Measurements from ENCODE around the gene DLX6. TPM values are rescaled to one million over a fixed set of nuclear protein-coding genes. Genes with fewer than 3 reads are reported as not detected.
"Not testable (repeated sequence)": the region's sequence is repeated elsewhere in the genome, so short reads cannot be mapped to it uniquely, and the experiment has no call there.

Gene DLX6
- total RNA-seq, 1 donor from 2014 or later: 0.38 TPM

- Mint-ChIP-seq H3K9me3 (ENCODE audit: low read depth) (no peaks in the 10 kb centered on the region), H3K4me1 (ENCODE audit: low read depth) (peaks cover 16% of the 10 kb centered on the region), H3K27me3 (peaks cover 84% of the 10 kb centered on the region), H3K27ac (no peak overlapping the region), H3K36me3 (ENCODE audit: insufficient read depth) (no peaks in the 10 kb centered on the region), H3K4me3 (ENCODE audit: low read depth) (no peak overlapping the region)
- no peak for TF ChIP-seq CTCF (IDR thresholded peaks at IDR 0.05; ENCODE audit: unreplicated experiment)
- DNase-seq (ENCODE audit: low spot score, unreplicated experiment): no peak
These were observed 21.5 kb downstream of the DLX6 start for GRCh38 chr7:97026715-97027426.

- Mint-ChIP-seq H3K27me3 (peaks cover 82% of the 10 kb centered on the region), H3K36me3 (ENCODE audit: insufficient read depth) (no peaks in the 10 kb centered on the region), H3K4me1 (ENCODE audit: low read depth) (peaks cover 12% of the 10 kb centered on the region), H3K27ac (peak overlapping the region; percentile 54), H3K4me3 (ENCODE audit: low read depth) (peak overlapping the region; percentile 49), H3K9me3 (ENCODE audit: low read depth) (no peaks in the 10 kb centered on the region)
- peak; percentile 90 for TF ChIP-seq CTCF (IDR thresholded peaks at IDR 0.05; ENCODE audit: unreplicated experiment)
- peak; percentile 54 for DNase-seq (ENCODE audit: low spot score, unreplicated experiment)
These were observed 22.3 kb downstream of the DLX6 start for GRCh38 chr7:97027427-97028234.

GRCh38 chr7:97034213-97034852, 29.0 kb downstream of the DLX6 start:
- not testable (repeated sequence) for DNase-seq (ENCODE audit: low spot score, unreplicated experiment); H3K4me3 Mint-ChIP-seq (ENCODE audit: low read depth); H3K4me1 Mint-ChIP-seq (ENCODE audit: low read depth); H3K9me3 Mint-ChIP-seq (ENCODE audit: low read depth); H3K27ac Mint-ChIP-seq; H3K36me3 Mint-ChIP-seq (ENCODE audit: insufficient read depth)
- peaks cover 23% of the 10 kb centered on the region for H3K27me3 Mint-ChIP-seq

GRCh38 chr7:97039374-97040065, 34.2 kb downstream of the DLX6 start:
- Mint-ChIP-seq H3K27ac (no peak overlapping the region), H3K9me3 (ENCODE audit: low read depth) (no peaks in the 10 kb centered on the region), H3K4me1 (ENCODE audit: low read depth) (no peaks in the 10 kb centered on the region), H3K27me3 (peaks cover 32% of the 10 kb centered on the region), H3K4me3 (ENCODE audit: low read depth) (no peak overlapping the region), H3K36me3 (ENCODE audit: insufficient read depth) (no peaks in the 10 kb centered on the region)
- DNase-seq (ENCODE audit: low spot score, unreplicated experiment): no peak
- no peak for TF ChIP-seq CTCF (IDR thresholded peaks at IDR 0.05; ENCODE audit: unreplicated experiment)

GRCh38 chr7:97043281-97043680, 37.9 kb downstream of the DLX6 start:
- no peak for TF ChIP-seq CTCF (IDR thresholded peaks at IDR 0.05; ENCODE audit: unreplicated experiment)
- H3K36me3 Mint-ChIP-seq (ENCODE audit: insufficient read depth): no peaks in the 10 kb centered on the region
- H3K4me3 Mint-ChIP-seq (ENCODE audit: low read depth): no peak overlapping the region
- H3K9me3 Mint-ChIP-seq (ENCODE audit: low read depth): no peaks in the 10 kb centered on the region
- H3K4me1 Mint-ChIP-seq (ENCODE audit: low read depth): no peaks in the 10 kb centered on the region
- no peak overlapping the region for H3K27ac Mint-ChIP-seq
- DNase-seq (ENCODE audit: low spot score, unreplicated experiment): no peak
- peaks cover 48% of the 10 kb centered on the region for H3K27me3 Mint-ChIP-seq

Other genes with a start within 250 kb of the DLX6 start
- gene DLX5, start 19.3 kb downstream of the DLX6 start, total RNA-seq: 1.7 and 3.8 TPM in 2 replicates
- gene SDHAF3, start 112.1 kb downstream of the DLX6 start, total RNA-seq: 15.1 and 17.1 TPM in 2 replicates

All from progenitor cell of endocrine pancreas (in vitro differentiated cells).